VCaP (cell line): Measurements from ENCODE around the gene GAS2L1.

Experiments used
- H3K27ac ChIP-seq: fragments of 450-650 bp; 2 replicates; pipeline ENCODE4 v1.5.1; 2017
- CTCF ChIP-seq: fragments of 450-650 bp; conservative IDR thresholded peaks from 2 replicates; pipeline ENCODE4 v1.5.1; 2017; ENCODE audit warnings: mild to moderate bottlenecking, moderate library complexity

Gene GAS2L1

GRCh38 chr22:29328566-29329500, 22.4 kb downstream of the GAS2L1 start:
- TF ChIP-seq CTCF, result no peak
- H3K27ac ChIP-seq, result no peak overlapping the region

GRCh38 chr22:29329581-29329980, 23.1 kb downstream of the GAS2L1 start:
- TF ChIP-seq CTCF, result no peak
- no peak overlapping the region for H3K27ac ChIP-seq

- no peak overlapping the region for H3K27ac ChIP-seq
- no peak for TF ChIP-seq CTCF
These were observed 23.8 kb downstream of the GAS2L1 start for GRCh38 chr22:29330291-29330690.

- H3K27ac ChIP-seq, result peak overlapping the region; percentile 90; the same call in 1 of the 2 replicates
- no peak for TF ChIP-seq CTCF
These were observed 24.3 kb downstream of the GAS2L1 start for GRCh38 chr22:29330753-29331152.

GRCh38 chr22:29331213-29331612, 24.8 kb downstream of the GAS2L1 start:
- no peak for TF ChIP-seq CTCF
- peak overlapping the region; percentile 90; the same call in 1 of the 2 replicates for H3K27ac ChIP-seq

GRCh38 chr22:29331658-29332300, 25.3 kb downstream of the GAS2L1 start:
- TF ChIP-seq CTCF, result no peak
- peak overlapping the region; percentile 90 for H3K27ac ChIP-seq

GRCh38 chr22:29332886-29333496, 26.5 kb downstream of the GAS2L1 start:
- TF ChIP-seq CTCF, result no peak
- peak overlapping the region; percentile 90 for H3K27ac ChIP-seq
